Eye (tissue), 1 donor: ENCODE data around the gene ADCY2.

Experiments used
- DNase-seq: peaks from one replicate; pipeline ENCODE4 v3.0.0-alpha.2; 2015

Gene ADCY2

DNA sequence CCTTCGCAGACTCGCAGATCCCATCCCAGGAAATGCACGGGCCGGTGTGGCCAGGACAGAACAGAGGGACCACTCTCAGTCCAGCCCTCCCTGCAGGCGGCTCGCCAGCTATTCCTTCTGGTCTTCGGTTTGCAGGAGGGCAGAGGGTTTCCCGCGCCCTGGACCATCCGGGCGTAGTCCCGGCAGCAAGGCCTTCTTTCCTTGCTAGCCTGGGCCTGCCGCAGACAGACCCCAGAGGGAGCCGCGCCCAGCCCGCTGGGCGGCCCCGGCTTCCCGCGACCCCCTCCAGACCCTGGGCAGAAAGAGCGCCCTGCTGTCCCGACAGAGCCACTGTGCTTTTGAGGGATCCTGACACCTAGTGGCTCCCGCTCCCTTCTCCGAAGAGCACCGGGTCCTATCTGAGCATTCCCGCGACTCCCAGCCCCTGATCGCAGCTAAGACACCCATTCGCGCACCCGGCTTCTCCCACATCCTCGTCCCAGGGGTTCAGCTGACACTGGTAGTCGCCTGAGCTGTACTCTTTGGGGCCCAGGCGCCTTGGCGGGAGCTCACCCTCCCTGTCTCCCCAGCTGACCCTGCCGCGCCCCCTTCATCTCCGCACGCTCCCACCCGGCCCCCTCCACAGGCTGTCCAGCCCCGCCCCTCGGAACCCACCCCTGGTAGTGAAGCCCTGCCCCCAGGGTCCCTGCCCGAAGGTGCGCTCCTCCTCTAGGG, 453.9 kb downstream of the ADCY2 start:
- peak; percentile 79 for DNase-seq

DNA sequence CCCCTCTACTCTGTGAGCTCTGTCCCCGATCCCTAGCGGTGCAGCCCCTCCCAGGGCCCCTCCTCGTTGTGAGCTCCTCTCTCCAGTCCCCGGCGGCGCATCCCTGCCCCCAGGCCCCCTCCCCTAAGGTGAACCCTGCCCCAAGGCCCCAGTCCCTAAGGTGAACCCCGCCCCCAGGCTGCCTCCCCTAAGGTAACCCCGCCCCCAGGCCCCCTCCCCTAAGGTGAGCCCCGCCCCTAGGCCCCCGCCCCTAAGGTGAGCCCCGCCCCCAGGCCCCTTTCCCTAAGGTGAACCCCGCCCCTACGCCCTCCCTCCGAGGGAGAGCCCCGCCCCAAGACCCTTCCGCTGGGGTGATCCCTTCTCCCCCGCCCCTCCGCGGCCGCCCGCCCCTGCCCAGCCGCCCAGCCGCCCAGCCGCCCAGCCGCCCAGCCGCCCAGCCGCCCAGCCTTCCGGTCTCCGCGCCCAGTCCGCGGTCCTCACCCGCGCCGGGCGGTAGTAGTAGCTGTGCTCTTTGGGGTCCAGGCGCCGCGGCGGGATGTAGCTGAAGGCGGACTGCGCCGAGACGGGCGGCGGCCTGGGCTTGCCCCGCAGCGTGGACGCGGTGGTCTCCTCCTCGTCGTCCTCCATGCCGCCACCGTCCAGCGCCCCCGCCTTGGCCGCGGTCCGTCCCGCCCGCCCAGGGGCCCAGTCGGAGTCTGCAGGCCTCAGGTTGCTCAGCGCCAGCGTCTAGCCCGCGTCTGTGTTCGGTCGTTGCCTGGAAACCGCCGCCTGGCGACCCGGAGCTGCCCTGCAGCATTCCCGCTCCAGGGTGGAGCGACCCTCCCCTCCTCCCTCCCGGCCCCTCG, 454.7 kb downstream of the ADCY2 start, which contains the start of gene CFAP90:
Gene CFAP90, minus strand, starts transcription at position 739 of the 845 bp plus-strand sequence. Its CDS starts 112 bp downstream, at position 627.
- DNase-seq = peak; percentile 92

DNA sequence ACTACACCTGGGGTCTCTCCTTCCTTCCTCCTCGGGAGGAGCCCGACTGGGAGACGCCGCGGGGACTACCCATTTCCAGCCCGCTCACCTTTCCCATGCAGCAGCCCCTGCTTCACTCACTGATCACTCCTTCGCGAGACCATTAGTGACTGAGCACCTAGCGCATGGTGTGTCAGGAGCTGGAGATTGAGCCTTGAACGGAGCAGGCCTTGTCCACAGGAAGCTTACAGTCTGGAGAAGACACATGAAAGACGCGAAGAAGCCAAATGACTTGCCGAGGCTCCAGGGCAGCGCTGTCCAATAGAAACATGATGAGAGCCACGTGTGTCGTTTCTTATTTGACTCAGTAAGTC, 455.3 kb downstream of the ADCY2 start:
- DNase-seq = no peak

DNA sequence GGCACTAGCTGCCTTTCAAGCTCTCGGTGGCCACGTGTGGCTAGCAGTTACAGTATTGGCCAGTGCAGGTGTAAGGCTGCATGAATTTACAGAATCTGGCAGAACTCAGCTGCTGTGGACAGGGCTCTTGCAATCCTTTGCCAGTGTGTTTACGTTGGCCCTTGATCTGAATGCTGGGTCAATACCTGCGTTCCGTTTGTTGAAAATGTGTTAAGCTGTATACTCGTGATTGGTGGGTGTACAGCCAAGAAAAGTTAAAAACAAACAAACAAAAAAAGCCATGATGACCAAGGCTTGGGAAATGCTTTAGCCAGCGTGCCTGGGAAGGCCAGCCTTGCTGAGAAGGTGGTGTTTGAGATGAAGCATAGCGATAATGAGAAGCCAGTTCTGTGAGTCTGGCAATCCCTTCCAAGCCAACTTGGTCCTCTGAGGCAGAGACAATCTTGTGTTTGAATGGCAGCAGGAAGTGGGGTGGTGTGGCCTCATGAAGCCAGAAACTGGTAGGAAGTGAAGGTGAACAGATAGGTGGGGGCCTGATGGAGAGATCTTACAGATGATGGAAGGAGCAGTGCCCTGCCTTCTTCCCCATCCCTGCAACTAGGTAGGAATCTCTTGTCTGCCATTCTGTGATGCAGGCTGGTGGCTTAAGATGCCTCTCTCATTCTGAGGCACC, 455.8 kb downstream of the ADCY2 start:
- DNase-seq = no peak

DNA sequence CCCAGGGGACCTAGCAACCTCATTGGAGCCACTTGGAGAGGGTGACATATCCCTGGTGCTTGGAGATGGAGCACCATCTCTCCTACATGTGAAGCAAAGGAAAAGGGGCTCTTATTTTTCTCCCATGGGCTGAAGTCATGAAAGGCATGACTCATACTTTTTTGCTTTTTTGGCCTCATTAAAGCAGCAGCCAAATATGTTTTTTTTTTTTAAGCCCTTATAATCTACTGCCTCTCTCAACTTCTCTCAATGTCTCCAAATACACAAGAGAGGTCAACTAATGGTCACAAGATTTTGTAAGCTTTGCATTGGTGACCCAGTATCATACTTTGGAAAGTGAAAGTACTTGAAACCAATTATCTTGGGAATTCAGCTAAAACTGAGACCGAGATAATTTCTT, 456.6 kb downstream of the ADCY2 start:
- DNase-seq = no peak

DNA sequence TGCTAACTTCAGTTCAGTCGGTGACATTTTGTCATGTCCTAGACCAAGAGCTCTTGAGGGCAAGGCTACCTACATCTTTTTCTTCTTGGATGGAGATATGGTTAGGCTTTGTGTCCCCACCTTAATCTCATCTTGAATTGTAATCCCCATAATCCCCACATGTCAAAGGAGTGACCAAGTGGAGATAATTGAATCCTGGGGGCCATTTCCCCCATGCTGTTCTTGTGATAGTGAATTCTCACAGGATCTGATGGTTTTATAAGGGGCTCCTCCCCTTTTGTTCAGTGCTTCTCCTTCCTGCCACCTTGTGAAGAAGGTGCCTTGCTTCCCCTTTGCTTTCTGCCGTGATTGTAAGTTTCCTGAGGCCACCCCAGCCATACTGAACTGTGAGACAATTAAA, 457.1 kb downstream of the ADCY2 start:
- no peak for DNase-seq

DNA sequence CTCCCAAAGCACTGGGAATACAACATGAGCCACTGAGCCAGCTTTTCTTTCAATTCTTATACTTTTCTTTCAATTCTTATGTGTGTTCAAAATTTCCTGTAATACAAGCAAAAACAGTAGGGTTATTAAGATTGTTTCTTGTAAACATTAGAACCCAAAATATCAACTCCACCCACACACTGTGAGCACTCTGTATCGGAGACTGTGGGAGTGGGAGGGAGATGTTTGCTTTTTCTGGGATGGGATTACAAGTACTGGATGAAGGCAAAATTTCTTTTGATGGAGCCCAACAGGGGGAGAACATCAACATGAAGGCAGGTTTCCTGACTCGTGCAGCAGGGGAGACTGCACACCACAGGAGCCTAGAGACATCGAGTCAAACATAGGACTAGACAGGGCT, 459.7 kb downstream of the ADCY2 start:
- DNase-seq = no peak

DNA sequence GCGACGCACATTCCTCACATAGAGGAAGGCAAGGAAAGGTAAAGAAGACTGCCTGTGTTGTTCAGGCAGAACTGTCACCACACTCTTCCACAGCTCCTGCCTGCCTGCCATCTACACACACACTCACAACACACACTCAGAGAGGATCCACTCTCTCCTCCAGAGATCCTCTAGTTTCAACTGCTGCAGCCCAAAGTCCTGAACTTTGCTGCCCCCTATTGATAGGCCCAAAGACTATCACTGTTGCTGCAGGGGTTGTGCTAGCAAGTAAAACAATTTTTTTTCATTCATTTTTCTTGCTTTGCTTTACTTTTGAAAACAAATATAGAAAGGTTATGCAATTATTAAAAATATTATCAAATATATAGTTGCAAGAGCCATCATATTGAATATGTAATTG, 460.9 kb downstream of the ADCY2 start:
- peak; percentile 80 for DNase-seq

DNA sequence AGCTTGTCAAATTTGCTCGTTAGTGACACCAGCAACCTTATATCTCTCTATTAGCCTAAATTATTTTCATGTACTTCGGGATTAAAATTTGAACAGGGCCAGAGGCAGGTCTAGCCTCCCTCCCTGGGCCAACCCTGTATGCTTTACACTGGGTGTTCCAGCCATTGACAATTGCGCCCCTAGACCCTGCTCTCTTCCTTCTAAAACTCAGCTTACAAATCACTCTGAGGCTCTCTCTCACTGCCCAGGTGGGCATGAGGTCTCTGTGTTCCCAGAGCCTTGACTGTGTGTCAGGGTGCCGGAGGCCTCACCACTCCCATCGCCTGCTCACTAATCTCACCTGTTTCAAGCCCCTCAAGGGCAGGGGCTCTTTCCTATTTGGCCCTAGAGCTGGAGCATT, 461.4 kb downstream of the ADCY2 start:
- no peak for DNase-seq

DNA sequence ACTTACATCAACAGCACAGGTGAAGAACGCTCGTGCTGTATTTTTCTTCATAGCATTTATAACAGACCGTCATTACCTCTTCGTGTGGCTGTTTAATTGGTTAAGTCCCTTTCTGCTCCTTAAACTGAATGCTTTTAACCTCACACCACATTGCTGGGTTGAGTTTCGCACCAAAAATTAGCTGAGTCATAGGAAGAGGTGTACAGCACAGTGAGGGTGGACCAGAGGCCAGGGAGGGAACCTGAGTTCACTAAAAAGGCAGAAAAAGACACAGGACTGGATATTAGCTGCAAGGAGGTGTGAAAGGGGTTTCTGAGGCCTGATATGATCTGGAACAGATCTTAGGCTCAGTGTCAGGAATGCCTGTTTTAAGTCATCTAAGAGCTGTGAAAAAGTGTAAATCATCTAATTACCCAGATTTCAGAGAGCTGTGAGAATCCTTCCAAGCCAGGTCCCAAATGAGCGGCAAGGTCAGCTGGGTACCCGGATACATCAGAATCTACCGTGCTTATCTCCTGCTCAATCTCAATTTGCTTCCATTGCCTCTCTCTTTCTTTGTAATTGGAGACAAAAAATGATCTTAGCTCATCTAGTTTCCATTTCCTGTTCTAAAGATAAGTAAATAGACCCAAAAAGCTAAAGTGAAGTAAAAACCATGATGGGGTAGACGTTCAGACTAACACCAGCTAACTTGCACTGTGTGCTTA, 462.1 kb downstream of the ADCY2 start:
- DNase-seq = no peak

DNA sequence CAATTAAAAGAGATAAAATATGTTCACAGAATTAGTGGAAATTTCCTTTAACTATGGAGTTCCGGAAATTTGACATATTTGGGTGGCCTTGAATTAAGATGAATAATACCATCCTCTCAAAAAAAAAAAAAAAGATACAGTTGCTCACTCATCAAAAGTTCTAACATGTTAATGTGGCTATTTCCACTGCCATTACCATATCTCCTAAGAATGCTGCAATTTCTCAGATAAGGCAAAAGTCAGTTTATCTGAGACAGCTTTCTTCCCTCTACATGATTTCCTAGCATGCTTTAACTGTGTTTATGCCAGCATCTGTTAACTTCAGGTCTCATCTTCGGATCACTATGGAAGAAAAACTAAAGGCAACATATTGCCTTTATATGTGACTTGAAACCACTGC, 470.3 kb downstream of the ADCY2 start:
- no peak for DNase-seq

DNA sequence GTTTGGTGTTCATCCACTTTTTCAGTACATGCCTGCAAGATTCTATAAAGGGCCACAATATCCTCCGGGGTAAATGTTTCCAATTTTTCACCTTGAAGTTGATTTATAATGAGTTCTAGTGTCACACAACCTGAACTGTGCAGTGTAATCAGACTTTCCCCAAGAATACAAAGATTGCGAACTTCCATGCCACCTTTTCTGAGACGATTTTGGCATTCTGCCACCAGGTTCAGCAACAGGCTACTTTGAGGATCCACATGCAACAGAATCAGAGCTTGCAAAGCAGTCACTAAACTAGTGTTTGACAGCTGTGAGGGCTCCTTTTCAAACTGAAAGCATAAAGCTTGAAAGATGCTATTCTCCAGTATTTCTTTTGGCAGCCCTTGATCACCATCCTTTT, 471.3 kb downstream of the ADCY2 start:
- no peak for DNase-seq

DNA sequence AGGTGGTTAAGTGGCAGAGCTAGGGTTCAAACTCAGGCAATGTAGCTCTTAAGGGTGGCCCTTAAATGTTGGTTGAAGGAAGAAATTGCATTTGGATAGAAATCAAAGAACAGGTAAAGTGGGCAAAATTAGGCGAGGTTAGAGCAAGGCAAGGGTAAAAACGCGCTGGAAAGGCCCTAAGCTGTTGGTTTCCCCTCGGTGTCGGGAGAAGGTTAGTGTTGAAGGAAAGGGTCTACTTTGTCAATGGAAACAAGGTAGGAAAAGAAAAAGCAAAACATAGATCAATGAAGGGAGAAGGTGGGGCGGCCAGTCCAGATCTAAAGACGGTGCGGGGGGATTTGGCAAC, 472.5 kb downstream of the ADCY2 start:
- no peak for DNase-seq

DNA sequence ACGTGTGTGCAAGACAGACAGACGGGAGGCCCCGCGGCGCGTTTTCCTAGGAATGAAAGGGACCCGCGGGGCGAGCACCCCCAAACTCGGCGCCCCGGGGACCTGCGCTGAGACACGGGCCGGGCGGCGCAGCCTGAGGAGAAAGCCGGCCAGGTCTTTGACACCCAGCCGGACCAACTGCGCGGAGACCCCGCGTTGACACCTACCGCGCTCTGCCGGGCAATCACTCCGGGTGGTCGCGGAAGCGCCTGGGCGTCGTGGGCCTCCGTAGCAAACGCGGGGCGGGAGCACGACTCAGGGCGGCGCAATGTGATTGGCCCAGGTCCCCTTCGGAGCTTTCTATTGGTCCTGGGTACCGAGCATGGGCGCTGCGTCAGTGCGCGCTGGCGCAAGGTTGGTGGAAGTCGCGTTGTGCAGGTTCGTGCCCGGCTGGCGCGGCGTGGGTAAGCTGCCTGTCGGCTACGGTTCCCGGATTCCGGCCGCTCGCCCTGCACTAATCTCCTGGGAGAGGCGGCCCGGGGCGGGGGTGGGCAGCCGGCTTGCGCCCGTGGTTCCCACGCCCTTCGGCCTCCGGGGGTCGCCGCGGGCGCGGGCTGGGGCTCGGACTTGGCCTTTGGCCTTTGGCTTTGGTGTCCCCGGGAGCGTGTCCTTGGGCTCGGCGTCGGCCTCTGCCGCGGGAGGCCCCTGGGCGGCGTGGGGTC, 473.0 kb downstream of the ADCY2 start, which contains the start of the genes FASTKD3 and MTRR:
Gene FASTKD3, minus strand, starts transcription at position 259 of the 701 bp plus-strand sequence. CDS start 948 bp downstream, outside the sequence.
Gene MTRR, plus strand, starts transcription at position 376 of the 701 bp plus-strand sequence. CDS start 1,647 bp downstream, outside the sequence.
- peak; percentile 97 for DNase-seq

DNA sequence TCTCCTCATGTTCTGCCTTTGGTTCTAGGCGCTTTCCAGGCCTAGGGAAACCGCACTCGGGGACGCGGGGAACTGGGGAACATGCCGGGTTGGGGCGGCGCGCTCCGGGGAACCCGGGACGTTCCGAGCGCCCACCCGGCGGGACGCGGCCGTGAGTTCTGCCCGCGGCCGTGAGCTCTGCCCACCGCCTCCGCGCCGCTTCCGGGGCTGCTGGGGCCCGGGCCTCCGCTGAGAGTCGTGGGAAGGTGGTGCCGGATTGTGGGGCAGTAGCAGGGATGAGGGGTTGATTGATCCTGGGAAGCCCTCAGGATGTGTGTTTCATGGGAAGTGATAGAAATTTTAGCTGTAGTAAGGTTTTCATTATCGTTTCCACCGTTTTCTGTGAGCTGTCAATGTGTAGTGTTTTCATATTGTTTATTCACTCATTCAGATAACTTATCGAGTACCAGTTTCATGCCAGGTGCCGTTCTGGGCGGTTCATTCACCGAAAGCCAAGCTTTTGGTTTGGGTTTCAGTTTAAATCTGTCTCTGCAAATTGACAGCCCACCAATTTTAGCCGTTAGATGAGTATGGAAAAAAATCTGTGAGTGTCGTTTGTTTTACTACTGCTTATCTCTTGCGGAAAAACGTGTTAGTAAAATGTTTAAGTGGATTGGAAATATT, 473.7 kb downstream of the ADCY2 start:
- no peak for DNase-seq

DNA sequence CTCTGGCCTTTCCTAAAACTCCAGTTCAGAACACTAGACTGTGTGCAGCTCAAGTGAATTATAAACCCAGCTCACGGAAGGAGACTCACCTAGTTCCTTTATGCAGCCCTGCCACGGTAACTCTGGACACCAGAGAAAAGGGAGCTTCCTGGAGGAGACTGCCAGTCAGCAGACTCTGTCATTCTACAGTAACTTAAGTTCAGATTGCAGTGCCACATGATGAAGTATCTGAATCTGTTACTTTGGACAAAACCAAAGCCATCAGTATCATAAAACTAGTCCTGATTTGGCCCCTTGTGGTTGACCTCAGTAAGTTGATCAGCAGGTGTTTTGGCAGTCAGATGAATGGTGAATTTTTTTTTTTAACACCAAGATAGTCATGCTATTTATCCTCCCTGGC, 475.7 kb downstream of the ADCY2 start:
- DNase-seq = no peak

DNA sequence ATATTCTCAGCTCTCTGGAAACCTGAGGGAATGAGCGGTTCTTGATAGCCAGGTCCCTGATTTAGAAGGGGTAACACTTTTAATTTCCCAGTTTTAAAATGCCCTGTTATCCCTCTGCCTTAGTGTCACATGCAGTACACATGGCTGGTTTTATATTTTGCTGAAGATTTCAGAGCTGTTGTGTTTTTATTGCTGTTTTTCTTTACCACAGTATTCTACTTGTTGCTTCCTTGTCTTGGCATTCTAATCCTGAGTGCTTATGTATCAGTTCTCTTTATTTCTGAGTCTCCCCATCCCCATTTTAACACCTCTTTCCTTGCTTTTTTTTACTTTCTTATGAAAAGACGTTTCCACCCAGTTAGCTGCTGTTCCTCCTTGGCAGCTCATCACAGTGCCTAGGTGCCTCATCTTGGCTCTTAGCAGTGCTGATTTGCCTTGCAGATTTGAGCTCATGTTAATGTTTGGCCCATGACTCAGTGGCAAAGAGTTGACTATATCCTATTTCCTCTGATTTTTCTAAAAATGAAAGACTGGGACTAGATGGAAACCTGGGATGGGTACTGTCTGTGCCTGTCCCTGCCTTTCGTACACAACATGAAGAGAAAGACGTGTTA, 476.7 kb downstream of the ADCY2 start:
- no peak for DNase-seq

DNA sequence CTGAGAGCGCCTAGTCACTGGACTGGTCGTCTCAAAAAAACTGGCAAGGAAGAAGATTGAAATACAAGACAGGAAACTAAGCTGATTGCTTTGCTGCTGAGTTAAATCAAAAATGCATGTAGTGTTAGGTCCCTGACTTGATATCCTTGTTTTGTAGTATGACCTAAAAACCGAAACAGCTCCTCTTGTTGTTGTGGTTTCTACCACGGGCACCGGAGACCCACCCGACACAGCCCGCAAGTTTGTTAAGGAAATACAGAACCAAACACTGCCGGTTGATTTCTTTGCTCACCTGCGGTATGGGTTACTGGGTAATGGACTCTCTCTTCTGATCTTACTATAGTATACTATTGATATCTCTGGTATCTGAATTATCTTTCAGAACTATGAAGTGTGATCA, 477.3 kb downstream of the ADCY2 start:
- DNase-seq = no peak

DNA sequence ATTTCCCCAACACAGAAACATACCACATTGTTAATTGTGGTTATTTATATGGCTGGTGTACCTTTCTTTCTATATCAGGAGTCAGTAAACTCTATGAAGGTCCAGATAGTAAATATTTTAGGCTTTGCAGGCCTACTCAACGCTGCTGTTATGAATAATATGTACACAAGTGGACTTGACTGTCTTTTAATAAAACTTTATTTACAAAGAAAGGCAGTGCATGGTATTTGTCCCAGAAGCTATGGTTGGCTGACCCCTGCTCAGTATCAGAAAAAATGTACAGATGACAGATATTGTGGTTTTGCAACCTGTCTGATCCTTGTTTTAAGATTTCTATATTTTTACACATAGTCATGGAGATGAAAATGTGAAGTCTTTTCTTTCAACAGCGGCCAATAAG, 478.7 kb downstream of the ADCY2 start:
- no peak for DNase-seq

DNA sequence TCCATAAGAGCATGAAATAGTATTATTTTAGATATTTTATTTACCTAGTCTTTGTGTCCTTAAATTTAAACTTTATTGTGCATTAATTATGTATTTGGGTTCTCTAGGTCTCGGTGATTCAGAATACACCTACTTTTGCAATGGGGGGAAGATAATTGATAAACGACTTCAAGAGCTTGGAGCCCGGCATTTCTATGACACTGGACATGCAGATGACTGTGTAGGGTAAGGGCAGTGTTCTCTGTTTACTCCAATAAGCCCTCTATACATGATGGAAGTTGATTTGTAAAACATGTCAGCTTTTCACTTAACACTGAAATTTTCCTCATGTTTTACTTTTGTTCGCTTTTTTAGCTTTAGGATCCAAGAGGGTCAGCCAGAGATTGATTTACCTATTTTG, 479.2 kb downstream of the ADCY2 start:
- no peak for DNase-seq

DNA sequence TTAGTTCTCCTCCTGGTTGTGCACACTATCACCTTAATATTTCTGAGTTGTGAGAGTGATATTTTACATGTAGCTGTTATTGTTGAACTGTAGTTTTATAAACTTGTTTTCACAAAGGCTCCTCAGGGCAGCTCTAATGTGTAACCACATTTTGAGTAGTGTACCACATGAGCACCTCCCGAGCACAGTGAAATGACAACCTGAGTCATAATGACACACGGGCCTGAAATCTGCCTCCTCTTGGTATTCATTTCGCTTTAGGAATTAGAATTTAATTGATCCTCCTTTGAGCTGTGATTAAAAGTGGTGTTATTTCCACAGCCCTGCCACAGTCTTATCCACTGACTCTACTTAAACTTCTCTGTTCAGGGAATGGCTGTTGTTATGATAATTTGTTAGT, 480.9 kb downstream of the ADCY2 start:
- no peak for DNase-seq
